22Rv1 (cell line): Measurements from ENCODE around the gene SPA17.

Experiments
- ZFX ChIP-seq: fragments of 450-650 bp; IDR thresholded peaks from 2 replicates; pipeline ENCODE4 v1.6.1; 2017; ENCODE audit warnings: antibody characterized with exemption, borderline replicate concordance
- TF ChIP-seq, protein P1 (sequence below): fragments of 450-650 bp; IDR thresholded peaks from 2 replicates; pipeline ENCODE4 v1.5.1; 2017; ENCODE audit warnings: mild to moderate bottlenecking

DNA sequence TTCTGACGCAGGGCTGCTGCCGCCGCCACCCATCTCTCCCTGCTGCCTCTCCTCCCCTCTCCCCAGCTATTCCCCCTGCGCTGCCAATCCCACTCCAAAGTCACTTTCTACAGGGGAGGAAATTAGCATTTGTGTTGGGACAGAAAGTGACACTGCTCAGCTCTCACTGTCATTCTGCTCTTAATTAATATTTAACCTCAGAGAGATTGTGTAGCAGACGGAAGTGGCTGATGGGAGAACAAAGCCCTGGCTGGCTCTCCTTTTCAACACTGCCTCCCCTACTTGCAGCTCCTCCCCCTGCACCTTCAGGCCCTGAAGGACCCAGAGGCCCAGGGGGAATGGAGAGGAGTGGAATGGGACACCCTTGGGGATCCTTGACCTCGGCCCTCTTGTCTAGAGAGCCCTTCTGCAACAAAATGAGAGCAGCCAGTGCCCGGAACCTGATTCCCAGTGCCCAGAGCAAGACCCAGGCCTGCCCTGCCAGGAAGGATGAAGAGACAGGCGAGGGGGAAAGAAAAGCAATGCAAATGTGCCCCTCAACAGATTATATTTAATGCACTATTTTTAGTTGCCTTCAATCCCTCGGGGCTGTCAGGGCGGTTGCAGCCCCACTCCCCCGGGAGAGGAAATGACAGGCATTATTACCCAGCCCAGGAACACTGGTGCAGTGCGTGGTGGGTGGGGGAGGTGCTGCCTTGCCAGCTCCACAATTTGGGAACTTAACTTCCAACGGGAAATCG, 51.4 kb downstream of the SPA17 start:
- TF ChIP-seq, protein P1, sequence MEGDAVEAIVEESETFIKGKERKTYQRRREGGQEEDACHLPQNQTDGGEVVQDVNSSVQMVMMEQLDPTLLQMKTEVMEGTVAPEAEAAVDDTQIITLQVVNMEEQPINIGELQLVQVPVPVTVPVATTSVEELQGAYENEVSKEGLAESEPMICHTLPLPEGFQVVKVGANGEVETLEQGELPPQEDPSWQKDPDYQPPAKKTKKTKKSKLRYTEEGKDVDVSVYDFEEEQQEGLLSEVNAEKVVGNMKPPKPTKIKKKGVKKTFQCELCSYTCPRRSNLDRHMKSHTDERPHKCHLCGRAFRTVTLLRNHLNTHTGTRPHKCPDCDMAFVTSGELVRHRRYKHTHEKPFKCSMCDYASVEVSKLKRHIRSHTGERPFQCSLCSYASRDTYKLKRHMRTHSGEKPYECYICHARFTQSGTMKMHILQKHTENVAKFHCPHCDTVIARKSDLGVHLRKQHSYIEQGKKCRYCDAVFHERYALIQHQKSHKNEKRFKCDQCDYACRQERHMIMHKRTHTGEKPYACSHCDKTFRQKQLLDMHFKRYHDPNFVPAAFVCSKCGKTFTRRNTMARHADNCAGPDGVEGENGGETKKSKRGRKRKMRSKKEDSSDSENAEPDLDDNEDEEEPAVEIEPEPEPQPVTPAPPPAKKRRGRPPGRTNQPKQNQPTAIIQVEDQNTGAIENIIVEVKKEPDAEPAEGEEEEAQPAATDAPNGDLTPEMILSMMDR, result no peak
- TF ChIP-seq ZFX, result no peak
